ENCODE measurements around the gene SLC2A13. TPM values are rescaled to one million over a fixed set of nuclear protein-coding genes. Genes with fewer than 3 reads are reported as not detected.

Gene SLC2A13
- total RNA-seq, 1 experiment from 2014 or later = 15.3 TPM

DNA sequence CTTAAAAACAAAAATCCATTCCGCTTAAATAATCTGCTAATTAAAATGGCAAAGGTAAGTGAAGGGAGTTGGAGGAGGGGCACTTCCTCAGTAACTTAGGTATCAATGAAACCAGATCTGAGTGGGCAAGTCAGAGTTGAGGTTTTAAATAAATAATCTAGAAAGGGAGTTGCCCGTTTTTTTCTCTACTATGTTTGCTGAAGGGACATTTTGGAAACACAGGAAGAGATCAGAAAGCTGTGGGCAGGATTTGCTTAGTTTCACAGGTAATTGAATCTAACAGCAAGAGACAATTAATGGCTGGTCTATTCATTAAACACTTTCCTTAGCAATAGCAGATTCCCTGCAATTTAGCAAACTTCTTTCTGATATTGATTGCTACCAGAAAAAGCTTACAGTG is 300.2 kb downstream of the SLC2A13 start (continued):
- TF ChIP-seq ATF6 (CRISPR knock-in tag; IDR thresholded peaks at IDR 0.05) = no peak
- TF ChIP-seq FOXK1 (CRISPR knock-in tag; IDR thresholded peaks at IDR 0.05) = no peak
- TF ChIP-seq CREM (CRISPR knock-in tag; IDR thresholded peaks at IDR 0.05) = no peak
- TF ChIP-seq OVOL2 (CRISPR knock-in tag; IDR thresholded peaks at IDR 0.05; ENCODE audit: borderline replicate concordance) = no peak
- TF ChIP-seq PREB (CRISPR knock-in tag; IDR thresholded peaks at IDR 0.05; ENCODE audit: borderline replicate concordance) = no peak
- TF ChIP-seq ZNF416 (CRISPR knock-in tag; IDR thresholded peaks at IDR 0.05) = no peak
- TF ChIP-seq, protein P1, sequence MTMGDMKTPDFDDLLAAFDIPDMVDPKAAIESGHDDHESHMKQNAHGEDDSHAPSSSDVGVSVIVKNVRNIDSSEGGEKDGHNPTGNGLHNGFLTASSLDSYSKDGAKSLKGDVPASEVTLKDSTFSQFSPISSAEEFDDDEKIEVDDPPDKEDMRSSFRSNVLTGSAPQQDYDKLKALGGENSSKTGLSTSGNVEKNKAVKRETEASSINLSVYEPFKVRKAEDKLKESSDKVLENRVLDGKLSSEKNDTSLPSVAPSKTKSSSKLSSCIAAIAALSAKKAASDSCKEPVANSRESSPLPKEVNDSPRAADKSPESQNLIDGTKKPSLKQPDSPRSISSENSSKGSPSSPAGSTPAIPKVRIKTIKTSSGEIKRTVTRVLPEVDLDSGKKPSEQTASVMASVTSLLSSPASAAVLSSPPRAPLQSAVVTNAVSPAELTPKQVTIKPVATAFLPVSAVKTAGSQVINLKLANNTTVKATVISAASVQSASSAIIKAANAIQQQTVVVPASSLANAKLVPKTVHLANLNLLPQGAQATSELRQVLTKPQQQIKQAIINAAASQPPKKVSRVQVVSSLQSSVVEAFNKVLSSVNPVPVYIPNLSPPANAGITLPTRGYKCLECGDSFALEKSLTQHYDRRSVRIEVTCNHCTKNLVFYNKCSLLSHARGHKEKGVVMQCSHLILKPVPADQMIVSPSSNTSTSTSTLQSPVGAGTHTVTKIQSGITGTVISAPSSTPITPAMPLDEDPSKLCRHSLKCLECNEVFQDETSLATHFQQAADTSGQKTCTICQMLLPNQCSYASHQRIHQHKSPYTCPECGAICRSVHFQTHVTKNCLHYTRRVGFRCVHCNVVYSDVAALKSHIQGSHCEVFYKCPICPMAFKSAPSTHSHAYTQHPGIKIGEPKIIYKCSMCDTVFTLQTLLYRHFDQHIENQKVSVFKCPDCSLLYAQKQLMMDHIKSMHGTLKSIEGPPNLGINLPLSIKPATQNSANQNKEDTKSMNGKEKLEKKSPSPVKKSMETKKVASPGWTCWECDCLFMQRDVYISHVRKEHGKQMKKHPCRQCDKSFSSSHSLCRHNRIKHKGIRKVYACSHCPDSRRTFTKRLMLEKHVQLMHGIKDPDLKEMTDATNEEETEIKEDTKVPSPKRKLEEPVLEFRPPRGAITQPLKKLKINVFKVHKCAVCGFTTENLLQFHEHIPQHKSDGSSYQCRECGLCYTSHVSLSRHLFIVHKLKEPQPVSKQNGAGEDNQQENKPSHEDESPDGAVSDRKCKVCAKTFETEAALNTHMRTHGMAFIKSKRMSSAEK (CRISPR knock-in tag; IDR thresholded peaks at IDR 0.05; ENCODE audit: borderline replicate concordance) = no peak
- no peak for TF ChIP-seq ZNF121 (CRISPR knock-in tag; IDR thresholded peaks at IDR 0.05)

GRCh38 chr12:39804898-39805297 is 301.0 kb downstream of the SLC2A13 start:
- no peaks in the 10 kb centered on the region for H3K27me3 Mint-ChIP-seq (ENCODE audit: low read depth)
- CTCF ChIA-PET = no interaction called here
- H3K27ac Mint-ChIP-seq = peak overlapping the region; percentile 82
- no peaks in the 10 kb centered on the region; the same call in 1 of the 2 replicates for H3K9me3 Mint-ChIP-seq
- ATAC-seq (peak; percentile 45; the same call in 1 of the 2 replicates), DNase-seq (ENCODE audit: low spot score) (no peak)
- no peak overlapping the region for H3K4me3 Mint-ChIP-seq
- peaks cover 16% of the 10 kb centered on the region for H3K4me1 Mint-ChIP-seq
- POLR2A ChIA-PET = no interaction called here
- H3K36me3 Mint-ChIP-seq = peaks cover 5% of the 10 kb centered on the region
- TF ChIP-seq NFYB (CRISPR knock-in tag; conservative IDR thresholded peaks at IDR 0.05; ENCODE audit: low read depth) = no peak
- TF ChIP-seq, protein P2, sequence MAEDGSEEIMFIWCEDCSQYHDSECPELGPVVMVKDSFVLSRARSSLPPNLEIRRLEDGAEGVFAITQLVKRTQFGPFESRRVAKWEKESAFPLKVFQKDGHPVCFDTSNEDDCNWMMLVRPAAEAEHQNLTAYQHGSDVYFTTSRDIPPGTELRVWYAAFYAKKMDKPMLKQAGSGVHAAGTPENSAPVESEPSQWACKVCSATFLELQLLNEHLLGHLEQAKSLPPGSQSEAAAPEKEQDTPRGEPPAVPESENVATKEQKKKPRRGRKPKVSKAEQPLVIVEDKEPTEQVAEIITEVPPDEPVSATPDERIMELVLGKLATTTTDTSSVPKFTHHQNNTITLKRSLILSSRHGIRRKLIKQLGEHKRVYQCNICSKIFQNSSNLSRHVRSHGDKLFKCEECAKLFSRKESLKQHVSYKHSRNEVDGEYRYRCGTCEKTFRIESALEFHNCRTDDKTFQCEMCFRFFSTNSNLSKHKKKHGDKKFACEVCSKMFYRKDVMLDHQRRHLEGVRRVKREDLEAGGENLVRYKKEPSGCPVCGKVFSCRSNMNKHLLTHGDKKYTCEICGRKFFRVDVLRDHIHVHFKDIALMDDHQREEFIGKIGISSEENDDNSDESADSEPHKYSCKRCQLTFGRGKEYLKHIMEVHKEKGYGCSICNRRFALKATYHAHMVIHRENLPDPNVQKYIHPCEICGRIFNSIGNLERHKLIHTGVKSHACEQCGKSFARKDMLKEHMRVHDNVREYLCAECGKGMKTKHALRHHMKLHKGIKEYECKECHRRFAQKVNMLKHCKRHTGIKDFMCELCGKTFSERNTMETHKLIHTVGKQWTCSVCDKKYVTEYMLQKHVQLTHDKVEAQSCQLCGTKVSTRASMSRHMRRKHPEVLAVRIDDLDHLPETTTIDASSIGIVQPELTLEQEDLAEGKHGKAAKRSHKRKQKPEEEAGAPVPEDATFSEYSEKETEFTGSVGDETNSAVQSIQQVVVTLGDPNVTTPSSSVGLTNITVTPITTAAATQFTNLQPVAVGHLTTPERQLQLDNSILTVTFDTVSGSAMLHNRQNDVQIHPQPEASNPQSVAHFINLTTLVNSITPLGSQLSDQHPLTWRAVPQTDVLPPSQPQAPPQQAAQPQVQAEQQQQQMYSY (CRISPR knock-in tag; IDR thresholded peaks at IDR 0.05) = no peak
- TF ChIP-seq SMAD4 (CRISPR knock-in tag; IDR thresholded peaks at IDR 0.05) = no peak
- TF ChIP-seq, protein P3, sequence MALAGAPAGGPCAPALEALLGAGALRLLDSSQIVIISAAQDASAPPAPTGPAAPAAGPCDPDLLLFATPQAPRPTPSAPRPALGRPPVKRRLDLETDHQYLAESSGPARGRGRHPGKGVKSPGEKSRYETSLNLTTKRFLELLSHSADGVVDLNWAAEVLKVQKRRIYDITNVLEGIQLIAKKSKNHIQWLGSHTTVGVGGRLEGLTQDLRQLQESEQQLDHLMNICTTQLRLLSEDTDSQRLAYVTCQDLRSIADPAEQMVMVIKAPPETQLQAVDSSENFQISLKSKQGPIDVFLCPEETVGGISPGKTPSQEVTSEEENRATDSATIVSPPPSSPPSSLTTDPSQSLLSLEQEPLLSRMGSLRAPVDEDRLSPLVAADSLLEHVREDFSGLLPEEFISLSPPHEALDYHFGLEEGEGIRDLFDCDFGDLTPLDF (CRISPR knock-in tag; IDR thresholded peaks at IDR 0.05) = no peak
- no peak for TF ChIP-seq ZNF512 (CRISPR knock-in tag; IDR thresholded peaks at IDR 0.05; ENCODE audit: borderline replicate concordance)
- no peak for TF ChIP-seq JUN (CRISPR knock-in tag; IDR thresholded peaks at IDR 0.05)
- TF ChIP-seq ESRRA (CRISPR knock-in tag; IDR thresholded peaks at IDR 0.05; ENCODE audit: borderline replicate concordance) = no peak
- TF ChIP-seq MLX (CRISPR knock-in tag; IDR thresholded peaks at IDR 0.05) = no peak
- TF ChIP-seq PRRX2 (CRISPR knock-in tag; IDR thresholded peaks at IDR 0.05) = no peak
- TF ChIP-seq, protein P1 (CRISPR knock-in tag; IDR thresholded peaks at IDR 0.05; ENCODE audit: borderline replicate concordance) = no peak
